Type B pancreatic cell (in vitro differentiated cells): ENCODE measurements around the gene LAMB4. TPM values are rescaled to one million over a fixed set of nuclear protein-coding genes. Genes with fewer than 3 reads are reported as not detected.

Experiments
- DNase-seq: peaks from one replicate; pipeline ENCODE4 v3.0.0; 2021; ENCODE audit warnings: mixed read lengths; ENCODE audit not compliant: unreplicated experiment; ENCODE audit errors: extremely low spot score
- H3K27ac Mint-ChIP-seq: 2 replicates; pipeline ENCODE4 v1.8.0; 2021; ENCODE audit warnings: mild to moderate bottlenecking, mixed read lengths
- H3K27me3 Mint-ChIP-seq: 2 replicates; pipeline ENCODE4 v1.8.0; 2021; ENCODE audit warnings: mixed read lengths
- H3K36me3 Mint-ChIP-seq: 2 replicates; pipeline ENCODE4 v1.8.0; 2021; ENCODE audit warnings: mixed read lengths
- H3K4me1 Mint-ChIP-seq: one replicate; pipeline ENCODE4 v1.8.0; 2021; ENCODE audit warnings: mixed read lengths; ENCODE audit not compliant: unreplicated experiment
- H3K4me3 Mint-ChIP-seq: 2 replicates; pipeline ENCODE4 v1.8.0; 2021; ENCODE audit warnings: mild to moderate bottlenecking, mixed read lengths
- H3K9me3 Mint-ChIP-seq: 2 replicates; pipeline ENCODE4 v1.8.0; 2021; ENCODE audit warnings: mixed read lengths
- total RNA-seq: library from RNA; stranded (reverse); gene quantifications from 2 replicates; pipeline ENCODE4 v1.2.1, GENCODE V29; 2021; ENCODE audit warnings: low replicate concordance
- TF ChIP-seq, protein P1 (sequence below): fragments of 200-600 bp; sonication (generic); conservative IDR thresholded peaks from 2 replicates; pipeline ENCODE4 v1.5.0; 2021; ENCODE audit warnings: antibody characterized with exemption, mild to moderate bottlenecking

Gene LAMB4
- total RNA-seq, 1 donor from 2014 or later: 1.3 TPM

DNA sequence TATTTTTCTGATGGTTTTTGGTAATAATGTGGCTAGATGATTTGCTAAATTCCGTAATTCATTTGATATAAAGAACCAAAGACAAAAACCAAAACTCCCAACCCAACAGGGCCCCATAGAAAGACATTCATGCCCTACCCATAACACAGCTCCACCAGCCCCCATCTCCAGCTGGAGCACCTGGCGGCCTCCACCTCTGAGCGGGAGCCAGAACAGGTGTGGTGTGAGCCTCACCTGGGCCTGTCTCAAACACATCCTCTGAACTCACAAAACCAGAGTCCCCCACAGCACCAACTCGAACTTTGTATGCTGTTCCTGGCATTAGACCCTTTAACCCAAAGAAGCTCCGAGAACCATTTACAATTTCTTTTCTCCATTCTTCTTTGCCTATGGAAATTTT, 36.5 kb upstream of the LAMB4 start:
- H3K27ac Mint-ChIP-seq: no peak overlapping the region
- no peak for DNase-seq
- no peak overlapping the region for H3K4me3 Mint-ChIP-seq
- no peaks in the 10 kb centered on the region for H3K4me1 Mint-ChIP-seq
- no peaks in the 10 kb centered on the region for H3K27me3 Mint-ChIP-seq
- H3K36me3 Mint-ChIP-seq: peaks cover 4% of the 10 kb centered on the region
- H3K9me3 Mint-ChIP-seq: no peaks in the 10 kb centered on the region
- TF ChIP-seq, protein P1, sequence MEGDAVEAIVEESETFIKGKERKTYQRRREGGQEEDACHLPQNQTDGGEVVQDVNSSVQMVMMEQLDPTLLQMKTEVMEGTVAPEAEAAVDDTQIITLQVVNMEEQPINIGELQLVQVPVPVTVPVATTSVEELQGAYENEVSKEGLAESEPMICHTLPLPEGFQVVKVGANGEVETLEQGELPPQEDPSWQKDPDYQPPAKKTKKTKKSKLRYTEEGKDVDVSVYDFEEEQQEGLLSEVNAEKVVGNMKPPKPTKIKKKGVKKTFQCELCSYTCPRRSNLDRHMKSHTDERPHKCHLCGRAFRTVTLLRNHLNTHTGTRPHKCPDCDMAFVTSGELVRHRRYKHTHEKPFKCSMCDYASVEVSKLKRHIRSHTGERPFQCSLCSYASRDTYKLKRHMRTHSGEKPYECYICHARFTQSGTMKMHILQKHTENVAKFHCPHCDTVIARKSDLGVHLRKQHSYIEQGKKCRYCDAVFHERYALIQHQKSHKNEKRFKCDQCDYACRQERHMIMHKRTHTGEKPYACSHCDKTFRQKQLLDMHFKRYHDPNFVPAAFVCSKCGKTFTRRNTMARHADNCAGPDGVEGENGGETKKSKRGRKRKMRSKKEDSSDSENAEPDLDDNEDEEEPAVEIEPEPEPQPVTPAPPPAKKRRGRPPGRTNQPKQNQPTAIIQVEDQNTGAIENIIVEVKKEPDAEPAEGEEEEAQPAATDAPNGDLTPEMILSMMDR: no peak

- no peaks in the 10 kb centered on the region for H3K27me3 Mint-ChIP-seq
- no peaks in the 10 kb centered on the region for H3K9me3 Mint-ChIP-seq
- H3K4me1 Mint-ChIP-seq: no peaks in the 10 kb centered on the region
- no peak overlapping the region for H3K4me3 Mint-ChIP-seq
- DNase-seq: no peak
- no peak overlapping the region for H3K27ac Mint-ChIP-seq
- TF ChIP-seq, protein P1: no peak
- peaks cover 4% of the 10 kb centered on the region for H3K36me3 Mint-ChIP-seq
Observed at GRCh38 chr7:108165723-108166122, 35.6 kb upstream of the LAMB4 start.

DNA sequence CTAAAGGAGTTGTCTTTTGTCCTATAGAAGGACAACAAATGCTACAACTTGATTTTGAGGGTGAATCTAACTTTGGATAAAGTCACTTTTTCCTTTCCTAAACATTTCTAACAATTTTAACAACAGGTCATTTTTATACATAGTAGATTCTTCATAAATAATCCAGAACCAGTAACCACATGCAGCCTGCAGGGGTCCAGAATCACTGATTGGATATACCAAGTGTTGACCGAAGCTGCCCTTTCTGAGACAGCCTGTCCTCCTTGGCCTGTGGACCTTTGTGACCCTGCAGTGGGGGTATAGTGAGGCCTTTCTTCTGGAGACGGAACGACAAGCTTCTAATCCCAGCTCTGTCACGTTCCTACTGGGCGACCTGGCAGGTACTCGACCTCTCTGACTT, 34.8 kb upstream of the LAMB4 start:
- H3K27me3 Mint-ChIP-seq: no peaks in the 10 kb centered on the region
- H3K4me1 Mint-ChIP-seq: no peaks in the 10 kb centered on the region
- no peak overlapping the region for H3K27ac Mint-ChIP-seq
- TF ChIP-seq, protein P1: no peak
- no peak for DNase-seq
- peaks cover 4% of the 10 kb centered on the region for H3K36me3 Mint-ChIP-seq
- no peaks in the 10 kb centered on the region for H3K9me3 Mint-ChIP-seq
- H3K4me3 Mint-ChIP-seq: no peak overlapping the region

DNA sequence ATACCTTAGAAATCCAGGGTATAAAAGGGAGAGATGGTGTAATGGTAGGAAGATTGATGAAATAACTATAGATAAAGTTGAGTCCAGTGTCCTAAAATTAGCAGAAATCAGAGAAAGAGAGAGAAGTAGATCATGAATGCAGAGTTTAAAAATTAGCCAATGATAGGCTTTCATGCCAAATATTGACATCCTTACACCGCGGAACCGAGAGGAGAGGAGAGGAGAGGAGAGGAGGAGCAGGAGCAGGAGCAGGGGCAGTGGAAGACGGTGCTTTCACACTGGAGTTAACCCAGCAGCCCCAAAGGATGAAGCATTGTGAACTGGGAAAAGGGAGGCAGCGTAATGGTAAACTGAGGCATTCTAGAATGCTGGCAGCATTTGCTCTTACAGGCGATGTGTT, 34.2 kb upstream of the LAMB4 start:
- Mint-ChIP-seq H3K4me1 (no peaks in the 10 kb centered on the region), H3K9me3 (no peaks in the 10 kb centered on the region), H3K27ac (no peak overlapping the region), H3K4me3 (no peak overlapping the region), H3K27me3 (no peaks in the 10 kb centered on the region), H3K36me3 (peaks cover 4% of the 10 kb centered on the region)
- no peak for DNase-seq
- TF ChIP-seq, protein P1: no peak

GRCh38 chr7:108158776-108159175, 28.6 kb upstream of the LAMB4 start:
- TF ChIP-seq, protein P1: no peak
- H3K36me3 Mint-ChIP-seq: peaks cover 4% of the 10 kb centered on the region
- DNase-seq: no peak
- H3K9me3 Mint-ChIP-seq: no peaks in the 10 kb centered on the region
- no peak overlapping the region for H3K4me3 Mint-ChIP-seq
- H3K27ac Mint-ChIP-seq: no peak overlapping the region
- H3K27me3 Mint-ChIP-seq: no peaks in the 10 kb centered on the region
- H3K4me1 Mint-ChIP-seq: no peaks in the 10 kb centered on the region
